ENCODE data around the gene MIPEP. TPM values are rescaled to one million over a fixed set of nuclear protein-coding genes. Genes with fewer than 3 reads are reported as not detected.

Gene MIPEP
- total and polyA plus RNA-seq, 10 of the 15 experiments (the other 5 are each of a cell fraction or from before 2014, with no cell fraction given), result 15.6 to 56.2 (median 29.8) TPM

- no peak for TF ChIP-seq ZNF687 (IDR thresholded peaks at IDR 0.05)
Measured at GRCh38 chr13:23902975-23903905, 14.0 kb upstream of the MIPEP start (continued).

GRCh38 chr13:23901365-23901764 is 12.2 kb upstream of the MIPEP start:
- FAIRE-seq, result no peak
- Histone ChIP-seq H2AFZ (ENCODE audit: control insufficient read depth, low read depth, low read length) (no peak overlapping the region), H3K36me3 (ENCODE audit: control insufficient read depth in 2 of 2, insufficient read depth in 2 of 2, low read length in 1 of 2) (no peaks in the 10 kb centered on the region), H4K20me1 (ENCODE audit: control insufficient read depth, insufficient read depth) (no peaks in the 10 kb centered on the region), H3K4me2 (ENCODE audit: control insufficient read depth, insufficient read depth) (no peak overlapping the region), H3K9me3 (replicated peaks; ENCODE audit: control insufficient read depth, insufficient read depth, low read length) (no peaks in the 10 kb centered on the region), H3K27me3 (replicated peaks in 1 of 2; ENCODE audit: control insufficient read depth in 2 of 2, insufficient read depth in 2 of 2, low read length in 1 of 2) (peaks cover 0 to 11% of the 10 kb centered on the region in 2 experiments; a peak in 2 of 4 replicates), H3K9ac (ENCODE audit: control insufficient read depth, insufficient read depth, low read length) (no peak overlapping the region), H3K79me2 (ENCODE audit: control insufficient read depth, insufficient read depth, low read length) (no peaks in the 10 kb centered on the region), H3K27ac (ENCODE audit: control insufficient read depth, insufficient read depth) (no peak overlapping the region), H3K4me3 (no peak overlapping the region), H3K4me1 (ENCODE audit: control insufficient read depth, insufficient read depth, low read length) (no peaks in the 10 kb centered on the region)
- CTCF ChIA-PET, result interaction anchor here (1.5 to 1.6 kb wide), 2 partner anchors 36 to 59 kb away, joined by 3 to 4 read pairs; no protein-coding TSS in a partner anchor
- ATAC-seq, result peak; percentile 59
- intact Hi-C loops (cut with micrococcal nuclease; ENCODE audit: unreplicated experiment), result no loop called here
- BruUV-seq (replicated peaks), result no TSS peak
- RAD21 ChIA-PET (ENCODE audit: unreplicated experiment), result interaction anchor here (2.4 kb wide), 1 partner anchor 433 kb away, joined by 5 read pairs; no protein-coding TSS in a partner anchor
- SMC1A ChIA-PET (ENCODE audit: uncharacterized antibody, unreplicated experiment), result interaction anchor here (0.8 kb wide), 1 partner anchor 41 kb away, joined by 3 read pairs; no protein-coding TSS in a partner anchor
- DNase-seq (ENCODE audit: low read depth, low spot score), result no peak
- POLR2A ChIA-PET, result no interaction called here
- TF ChIP-seq MYB (IDR thresholded peaks at IDR 0.05; ENCODE audit: borderline replicate concordance, low read depth, low read length) (no peak), TBL1XR1 (IDR thresholded peaks at IDR 0.05; ENCODE audit: low read depth, low read length) (no peak), HCFC1 (IDR thresholded peaks at IDR 0.05; ENCODE audit: low read length) (no peak), CHD4 (IDR thresholded peaks at IDR 0.05) (no peak), KAT2A (conservative IDR thresholded peaks at IDR 0.05; ENCODE audit: control insufficient read depth, low read depth, low read length) (no peak), LARP7 (IDR thresholded peaks at IDR 0.05) (no peak), BMI1 (IDR thresholded peaks at IDR 0.05; ENCODE audit: borderline replicate concordance) (no peak), CEBPZ (IDR thresholded peaks at IDR 0.05; ENCODE audit: low read depth, low read length) (no peak), FOS (IDR thresholded peaks at IDR 0.05; ENCODE audit: borderline replicate concordance, extremely low read depth, insufficient read length) (no peak), EGR1 (IDR thresholded peaks at IDR 0.05; ENCODE audit: borderline replicate concordance in 1 of 2, low read depth in 2 of 2, low read length in 2 of 2) (no peak), SP1 (IDR thresholded peaks at IDR 0.05; ENCODE audit: low read depth, low read length) (no peak)
- in situ Hi-C loops (cut with MboI), result no loop called here
- 45% methylated on average over 4 of the region's 4 CpGs for WGBS (ENCODE audit: insufficient coverage, insufficient replicate concordance, low lambda C conversion rate, missing lambda C conversion rate)

All from GM12878 (cell line).